NCI-H128 (cell line): ENCODE results near the gene PTPRF.

ENCODE experiments used
- DNase-seq: peaks from one replicate; lab custom pipeline; 2025; ENCODE audit not compliant: unreplicated experiment; lab: John Stamatoyannopoulos, UW

The PTPRF gene

GRCh38 chr1:43655953-43656352 is 125.3 kb downstream of the PTPRF start:
- no peak for DNase-seq

DNA sequence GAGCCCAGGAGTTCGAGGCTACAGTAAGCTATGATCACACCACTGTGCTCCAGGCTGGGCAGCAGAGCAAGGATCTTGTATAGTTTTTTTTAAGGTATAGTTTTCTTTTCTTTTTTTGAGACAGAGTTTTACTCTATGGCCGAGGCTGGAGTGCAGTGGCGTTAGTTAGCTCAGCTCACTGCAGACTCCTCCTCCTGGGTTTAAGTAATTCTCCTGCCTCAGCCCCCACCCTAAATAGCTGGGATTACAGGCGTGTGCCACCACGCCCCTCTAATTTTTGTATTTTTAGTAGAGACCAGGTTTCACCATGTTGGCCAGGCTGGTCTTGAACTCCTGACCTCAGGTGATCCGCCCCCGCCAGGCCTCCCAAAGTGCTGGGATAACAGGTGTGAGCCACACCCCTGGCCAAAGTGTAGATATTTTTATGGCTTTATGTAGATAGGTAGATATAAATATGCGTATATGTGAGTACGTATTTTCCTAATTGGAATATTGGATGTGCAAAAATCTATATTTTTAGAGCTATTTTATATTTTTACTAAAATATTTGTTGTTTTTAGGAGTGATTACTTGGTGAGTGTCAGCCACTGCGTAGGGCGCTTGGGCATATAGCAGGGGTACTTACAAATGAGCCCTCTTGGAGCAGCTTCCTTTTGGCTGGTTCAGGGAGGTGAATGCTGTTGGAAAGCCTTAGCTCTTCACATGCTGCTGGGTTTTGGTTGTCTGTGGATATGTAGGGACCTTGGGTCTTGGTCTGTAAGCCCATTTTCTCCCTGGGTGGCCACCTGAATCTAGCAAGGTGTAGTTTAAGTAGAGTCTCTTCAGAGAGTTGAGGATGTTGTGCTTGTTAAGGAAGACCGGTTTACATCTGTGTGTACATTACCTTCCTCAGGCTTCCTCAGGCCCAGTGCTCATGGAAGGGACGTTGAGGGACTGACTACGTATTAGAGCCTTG is 128.8 kb downstream of the PTPRF start:
- no peak for DNase-seq

GRCh38 chr1:43660355-43660754 is 129.7 kb downstream of the PTPRF start:
- no peak for DNase-seq

- DNase-seq, result no peak
These were observed 133.7 kb downstream of the PTPRF start for GRCh38 chr1:43664369-43664768.

GRCh38 chr1:43666608-43667007 is 135.9 kb downstream of the PTPRF start:
- peak; percentile 9 for DNase-seq

DNA sequence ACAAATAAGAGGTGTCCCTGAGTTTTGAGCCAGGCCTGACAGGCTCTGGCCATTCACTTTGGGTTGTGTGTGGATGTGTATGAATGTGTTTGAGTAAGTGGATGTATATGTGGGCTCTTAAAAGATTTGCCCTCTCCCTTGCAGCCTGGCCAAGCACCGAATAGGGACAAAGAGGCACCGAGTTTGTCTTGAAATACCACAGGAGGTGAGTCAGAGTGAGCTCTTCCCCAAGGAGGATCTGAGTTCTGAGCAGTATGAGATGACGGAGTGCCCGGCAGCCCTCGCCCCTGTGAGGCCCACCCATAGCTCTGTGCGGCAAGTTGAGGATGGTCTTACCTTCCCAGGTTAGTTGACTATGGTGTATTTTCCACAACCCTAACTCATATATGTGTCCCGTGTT is 138.3 kb downstream of the PTPRF start:
- no peak for DNase-seq

- no peak for DNase-seq
These were observed 139.2 kb downstream of the PTPRF start for GRCh38 chr1:43669878-43670277.

DNA sequence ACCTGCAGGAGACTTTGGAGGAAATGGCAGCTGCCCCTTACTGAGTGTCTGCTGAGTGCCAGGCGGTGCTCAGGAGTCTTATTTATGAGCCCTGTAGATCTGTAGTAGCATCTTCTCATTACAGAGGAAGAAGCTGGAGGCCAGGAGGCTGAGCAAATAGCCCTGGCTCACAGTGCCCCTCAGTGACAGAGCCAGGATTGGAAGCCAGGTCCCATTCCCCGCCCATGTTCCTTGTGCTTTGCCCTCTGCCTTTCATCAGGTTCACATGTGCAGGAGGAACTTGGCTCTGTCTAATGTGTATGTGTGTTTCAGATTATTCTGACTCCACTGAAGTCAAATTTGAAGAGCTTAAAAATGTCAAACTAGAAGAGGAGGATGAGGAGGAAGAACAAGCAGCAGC is 140.5 kb downstream of the PTPRF start:
- DNase-seq, result no peak

- DNase-seq, result no peak
These were observed 141.1 kb downstream of the PTPRF start for GRCh38 chr1:43671626-43672330.

DNA sequence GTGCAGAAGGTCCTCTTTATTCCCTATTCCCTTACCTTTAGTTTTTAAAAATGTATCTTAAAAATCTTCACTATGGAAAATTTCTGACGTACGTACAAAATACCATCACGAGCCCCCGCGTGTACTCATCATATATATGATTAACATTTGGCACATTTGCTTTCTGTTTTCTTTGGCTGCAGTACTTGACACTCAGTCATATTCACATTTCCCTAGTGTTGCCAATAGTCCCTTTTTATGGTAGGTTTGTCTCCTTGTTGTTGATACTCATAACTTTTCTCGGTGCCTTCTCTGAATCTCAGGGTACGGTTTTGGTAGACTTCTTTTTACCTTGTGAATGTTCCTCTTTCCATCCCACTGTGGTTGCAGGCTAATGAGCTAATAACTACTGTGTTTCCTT is 142.6 kb downstream of the PTPRF start:
- DNase-seq, result no peak
